ENCODE data around the gene PODXL.

Gene PODXL

GRCh38 chr7:131524115-131524514 is 32.3 kb downstream of the PODXL start:
- TF ChIP-seq REST (IDR thresholded peaks at IDR 0.05; ENCODE audit: insufficient read depth in 1 of 2, low read depth in 2 of 2, low read length in 2 of 2): no peak
- TF ChIP-seq FOXP2 (optimal IDR thresholded peaks at IDR 0.05; ENCODE audit: borderline replicate concordance, extremely low read depth, extremely low read length, insufficient read depth): no peak
- TF ChIP-seq TAF1 (IDR thresholded peaks at IDR 0.05; ENCODE audit: borderline replicate concordance, insufficient read depth, low read length): no peak
- TF ChIP-seq SIN3A (IDR thresholded peaks at IDR 0.05; ENCODE audit: borderline replicate concordance, insufficient read depth, low read length): no peak
- TF ChIP-seq POLR2AphosphoS5 (IDR thresholded peaks at IDR 0.05; ENCODE audit: low read depth, low read length): no peak

GRCh38 chr7:131522325-131522930 is 34.0 kb downstream of the PODXL start:
- TF ChIP-seq FOXP2 (optimal IDR thresholded peaks at IDR 0.05; ENCODE audit: borderline replicate concordance, extremely low read depth, extremely low read length, insufficient read depth) (no peak), TAF1 (IDR thresholded peaks at IDR 0.05; ENCODE audit: borderline replicate concordance, insufficient read depth, low read length) (no peak), REST (IDR thresholded peaks at IDR 0.05; ENCODE audit: insufficient read depth in 1 of 2, low read depth in 2 of 2, low read length in 2 of 2) (no peak), SIN3A (IDR thresholded peaks at IDR 0.05; ENCODE audit: borderline replicate concordance, insufficient read depth, low read length) (no peak)

- no peak for TF ChIP-seq POLR2AphosphoS5 (IDR thresholded peaks at IDR 0.05; ENCODE audit: low read depth, low read length)
- TF ChIP-seq REST (IDR thresholded peaks at IDR 0.05; ENCODE audit: insufficient read depth in 1 of 2, low read depth in 2 of 2, low read length in 2 of 2): no peak
- TF ChIP-seq SIN3A (IDR thresholded peaks at IDR 0.05; ENCODE audit: borderline replicate concordance, insufficient read depth, low read length): no peak
- TF ChIP-seq FOXP2 (optimal IDR thresholded peaks at IDR 0.05; ENCODE audit: borderline replicate concordance, extremely low read depth, extremely low read length, insufficient read depth): no peak
These were observed 34.7 kb downstream of the PODXL start for GRCh38 chr7:131521651-131522163.

GRCh38 chr7:131518626-131519025 is 37.8 kb downstream of the PODXL start:
- TF ChIP-seq REST (IDR thresholded peaks at IDR 0.05; ENCODE audit: insufficient read depth in 1 of 2, low read depth in 2 of 2, low read length in 2 of 2) (no peak), FOXP2 (optimal IDR thresholded peaks at IDR 0.05; ENCODE audit: borderline replicate concordance, extremely low read depth, extremely low read length, insufficient read depth) (no peak), POLR2AphosphoS5 (IDR thresholded peaks at IDR 0.05; ENCODE audit: low read depth, low read length) (no peak), SIN3A (IDR thresholded peaks at IDR 0.05; ENCODE audit: borderline replicate concordance, insufficient read depth, low read length) (no peak), TAF1 (IDR thresholded peaks at IDR 0.05; ENCODE audit: borderline replicate concordance, insufficient read depth, low read length) (no peak)
